ENCODE results near the gene DNM3.

The DNM3 gene

DNA sequence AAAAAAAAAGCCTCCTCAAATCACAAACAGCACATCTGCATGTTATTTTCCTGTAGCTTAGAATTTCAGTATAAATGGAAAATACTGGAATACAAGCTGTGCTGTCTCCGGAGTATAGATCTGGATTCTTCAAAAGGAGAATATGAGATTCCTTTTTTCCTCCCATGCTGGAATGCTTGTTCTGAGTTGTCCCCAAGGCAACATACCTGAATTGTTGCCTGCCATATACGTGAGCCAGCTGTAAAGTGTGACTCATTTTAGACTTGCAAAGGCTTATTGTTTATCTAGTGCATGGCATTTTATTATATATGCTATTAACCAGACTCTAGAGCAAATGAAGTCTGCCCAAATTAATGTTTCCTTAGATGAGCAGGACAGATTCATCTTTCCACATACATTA lies 484.2 kb downstream of the DNM3 start:
- Histone ChIP-seq H3K27me3 (no peaks in the 10 kb centered on the region), H3K27ac (no peak overlapping the region), H3K9me3 (no peaks in the 10 kb centered on the region), H3K36me3 (no peaks in the 10 kb centered on the region), H3K4me1 (ENCODE audit: control insufficient read depth in 1 of 2, insufficient read depth in 1 of 2, low read depth in 1 of 2, low read length in 1 of 2) (no peaks in the 10 kb centered on the region), H3K4me3 (ENCODE audit: low read depth in 1 of 2, low read length in 1 of 2) (no peak overlapping the region)
- TF ChIP-seq, protein P1, sequence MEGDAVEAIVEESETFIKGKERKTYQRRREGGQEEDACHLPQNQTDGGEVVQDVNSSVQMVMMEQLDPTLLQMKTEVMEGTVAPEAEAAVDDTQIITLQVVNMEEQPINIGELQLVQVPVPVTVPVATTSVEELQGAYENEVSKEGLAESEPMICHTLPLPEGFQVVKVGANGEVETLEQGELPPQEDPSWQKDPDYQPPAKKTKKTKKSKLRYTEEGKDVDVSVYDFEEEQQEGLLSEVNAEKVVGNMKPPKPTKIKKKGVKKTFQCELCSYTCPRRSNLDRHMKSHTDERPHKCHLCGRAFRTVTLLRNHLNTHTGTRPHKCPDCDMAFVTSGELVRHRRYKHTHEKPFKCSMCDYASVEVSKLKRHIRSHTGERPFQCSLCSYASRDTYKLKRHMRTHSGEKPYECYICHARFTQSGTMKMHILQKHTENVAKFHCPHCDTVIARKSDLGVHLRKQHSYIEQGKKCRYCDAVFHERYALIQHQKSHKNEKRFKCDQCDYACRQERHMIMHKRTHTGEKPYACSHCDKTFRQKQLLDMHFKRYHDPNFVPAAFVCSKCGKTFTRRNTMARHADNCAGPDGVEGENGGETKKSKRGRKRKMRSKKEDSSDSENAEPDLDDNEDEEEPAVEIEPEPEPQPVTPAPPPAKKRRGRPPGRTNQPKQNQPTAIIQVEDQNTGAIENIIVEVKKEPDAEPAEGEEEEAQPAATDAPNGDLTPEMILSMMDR (IDR thresholded peaks at IDR 0.05): no peak

DNA sequence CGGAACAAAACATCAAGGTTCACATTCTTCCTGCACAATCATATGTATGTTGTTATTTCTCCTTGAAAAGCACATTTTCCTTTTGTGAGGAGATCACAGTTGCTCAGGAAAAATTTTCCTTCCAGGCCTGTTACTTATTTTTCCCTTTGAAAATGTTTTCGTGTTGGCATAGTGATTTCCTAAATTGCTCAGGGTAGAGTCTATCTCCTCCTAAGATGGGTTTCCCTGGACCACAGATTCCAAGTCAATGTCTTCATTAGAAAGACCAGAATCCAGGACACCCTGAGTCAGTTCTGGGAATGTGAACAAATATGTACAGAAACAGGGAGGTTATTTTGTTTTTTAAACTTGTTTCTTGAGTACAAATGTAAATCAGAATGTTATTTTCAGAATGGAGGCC lies 484.8 kb downstream of the DNM3 start:
- Histone ChIP-seq H3K27ac (no peak overlapping the region), H3K9me3 (no peaks in the 10 kb centered on the region), H3K36me3 (no peaks in the 10 kb centered on the region), H3K4me3 (ENCODE audit: low read depth in 1 of 2, low read length in 1 of 2) (no peak overlapping the region), H3K4me1 (ENCODE audit: control insufficient read depth in 1 of 2, insufficient read depth in 1 of 2, low read depth in 1 of 2, low read length in 1 of 2) (no peaks in the 10 kb centered on the region), H3K27me3 (no peaks in the 10 kb centered on the region)
- TF ChIP-seq, protein P1 (IDR thresholded peaks at IDR 0.05): no peak

DNA sequence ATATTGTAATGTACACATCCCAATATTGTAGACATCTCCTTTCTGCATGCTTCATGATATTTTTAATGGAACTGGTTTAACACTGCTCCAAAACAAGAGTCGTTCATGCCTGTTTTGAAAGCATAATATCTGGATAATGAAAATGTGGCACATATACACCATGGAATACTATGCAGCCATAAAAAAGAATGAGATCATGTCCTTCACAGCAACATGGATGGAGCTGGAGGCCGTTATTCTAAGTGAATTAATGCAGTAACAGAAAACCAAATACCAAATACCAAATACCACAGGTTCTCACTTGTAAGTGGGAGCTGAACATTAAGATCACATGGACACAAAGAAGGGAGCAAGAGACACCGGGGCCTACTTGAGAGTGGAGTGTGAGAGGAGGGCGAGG lies 487.0 kb downstream of the DNM3 start:
- H3K4me3 ChIP-seq (ENCODE audit: low read depth in 1 of 2, low read length in 1 of 2): no peak overlapping the region
- H3K9me3 ChIP-seq: no peaks in the 10 kb centered on the region
- H3K4me1 ChIP-seq (ENCODE audit: control insufficient read depth in 1 of 2, insufficient read depth in 1 of 2, low read depth in 1 of 2, low read length in 1 of 2): no peaks in the 10 kb centered on the region
- no peak overlapping the region for H3K27ac ChIP-seq
- TF ChIP-seq, protein P1 (IDR thresholded peaks at IDR 0.05): no peak
- no peaks in the 10 kb centered on the region for H3K36me3 ChIP-seq
- H3K27me3 ChIP-seq: no peaks in the 10 kb centered on the region

DNA sequence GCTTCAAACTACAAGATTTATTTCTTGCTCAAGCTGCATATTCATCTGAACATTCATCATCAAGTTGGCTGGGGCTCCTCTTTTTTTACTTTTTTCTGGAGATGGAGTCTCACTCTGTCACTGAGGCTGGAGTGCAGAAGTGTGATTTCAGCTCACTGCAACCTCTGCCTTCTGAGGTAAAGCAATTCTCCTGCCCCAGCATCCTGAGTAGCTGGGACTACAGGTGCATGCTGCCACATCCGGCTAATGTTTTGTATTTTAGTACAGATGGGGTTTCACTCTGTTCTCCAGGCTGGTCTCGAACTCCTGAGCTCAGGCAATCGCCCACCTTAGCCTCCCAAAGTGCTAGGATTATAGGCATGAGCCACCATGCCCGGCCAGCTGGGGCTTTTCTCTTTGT lies 490.9 kb downstream of the DNM3 start:
- TF ChIP-seq, protein P1 (IDR thresholded peaks at IDR 0.05): no peak
- Histone ChIP-seq H3K36me3 (no peaks in the 10 kb centered on the region), H3K27ac (no peak overlapping the region), H3K4me1 (ENCODE audit: control insufficient read depth in 1 of 2, insufficient read depth in 1 of 2, low read depth in 1 of 2, low read length in 1 of 2) (no peaks in the 10 kb centered on the region), H3K27me3 (no peaks in the 10 kb centered on the region), H3K9me3 (no peaks in the 10 kb centered on the region), H3K4me3 (ENCODE audit: low read depth in 1 of 2, low read length in 1 of 2) (no peak overlapping the region)

DNA sequence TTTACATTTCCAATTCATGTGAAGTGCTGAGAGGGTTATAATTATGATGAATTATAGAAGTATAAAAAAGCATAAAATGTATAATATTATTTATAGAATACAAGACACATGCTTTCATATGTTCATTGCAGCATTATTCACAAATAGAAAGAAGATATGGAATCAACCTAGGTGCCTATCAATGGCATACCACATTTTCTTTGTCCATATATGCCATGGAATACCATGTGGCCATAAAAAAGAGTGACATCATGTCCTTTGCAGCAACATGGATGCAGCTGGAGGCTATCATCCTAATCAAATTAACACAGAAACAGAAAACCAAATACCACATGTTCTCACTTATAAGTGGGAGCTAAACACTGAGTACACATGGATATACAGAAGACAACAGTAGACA lies 494.1 kb downstream of the DNM3 start:
- no peaks in the 10 kb centered on the region for H3K27me3 ChIP-seq
- no peak overlapping the region for H3K4me3 ChIP-seq (ENCODE audit: low read depth in 1 of 2, low read length in 1 of 2)
- no peaks in the 10 kb centered on the region for H3K4me1 ChIP-seq (ENCODE audit: control insufficient read depth in 1 of 2, insufficient read depth in 1 of 2, low read depth in 1 of 2, low read length in 1 of 2)
- TF ChIP-seq, protein P1 (IDR thresholded peaks at IDR 0.05): no peak
- no peaks in the 10 kb centered on the region for H3K36me3 ChIP-seq
- H3K27ac ChIP-seq: no peak overlapping the region
- no peaks in the 10 kb centered on the region for H3K9me3 ChIP-seq

DNA sequence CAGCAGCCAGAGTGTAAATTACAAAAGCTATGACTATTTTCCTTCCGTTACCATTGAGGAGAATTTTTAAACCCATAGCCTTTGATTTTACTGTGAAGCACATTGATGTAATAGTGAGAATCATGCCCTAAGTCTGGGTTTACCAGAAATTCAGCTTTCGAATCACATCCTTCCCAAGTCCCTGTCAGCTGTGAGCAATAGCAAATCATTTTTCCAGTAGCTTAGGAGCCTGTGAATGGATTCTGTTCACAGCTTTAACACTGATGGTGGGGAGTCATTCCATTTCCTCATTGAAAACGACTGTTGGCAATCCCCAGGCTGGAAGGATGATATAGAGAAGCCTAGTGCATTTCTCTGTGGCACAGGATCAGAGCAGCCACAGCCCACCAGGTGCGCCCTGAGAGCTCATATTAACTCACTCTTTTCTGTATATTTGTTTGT lies 497.0 kb downstream of the DNM3 start:
- Histone ChIP-seq H3K9me3 (no peaks in the 10 kb centered on the region), H3K4me3 (ENCODE audit: low read depth in 1 of 2, low read length in 1 of 2) (no peak overlapping the region), H3K27me3 (no peaks in the 10 kb centered on the region), H3K27ac (no peak overlapping the region), H3K4me1 (ENCODE audit: control insufficient read depth in 1 of 2, insufficient read depth in 1 of 2, low read depth in 1 of 2, low read length in 1 of 2) (no peaks in the 10 kb centered on the region), H3K36me3 (no peaks in the 10 kb centered on the region)
- TF ChIP-seq, protein P1 (IDR thresholded peaks at IDR 0.05): no peak

All from neutrophil (primary cell).